Left lobe of liver (tissue), 2 donors: ENCODE data around the gene NXN. TPM values are rescaled to one million over a fixed set of nuclear protein-coding genes. Genes with fewer than 3 reads are reported as not detected.
A peak's percentile ranks its signal among the peaks of the same experiment; 100 is the strongest.
"Not testable (repeated sequence)": the region's sequence is repeated elsewhere in the genome, so short reads cannot be mapped to it uniquely, and the experiment has no call there.

Experiments
- ATAC-seq: fragments of 200-7000 bp; cut with Tn5 transposase; one replicate; pipeline ENCODE4 v1.9.1; 2020; ENCODE audit warnings: mild to moderate bottlenecking, moderate library complexity
- DNase-seq: peaks from one replicate; pipeline ENCODE4 v3.0.0-alpha.2; 2020; ENCODE audit warnings: low spot score
- total RNA-seq: library from RNA; stranded (reverse); gene quantifications from one replicate; pipeline ENCODE4 v1.2.1, GENCODE V29; 2021
- donor health status: DM: no; HTN: no; CAD: no; lungs with moderate emphysema.
- donor health status: DM: no; HTN: yes; CAD: no.

NXN gene
- total RNA-seq, 1 donor from 2014 or later: 8.1 TPM

GRCh38 chr17:787641-788221, 191.8 kb downstream of the NXN start:
- DNase-seq (no peak), ATAC-seq (no peak)

- DNase-seq, ATAC-seq: not testable (repeated sequence)
Observed at GRCh38 chr17:785901-786300, 193.7 kb downstream of the NXN start.

GRCh38 chr17:784143-784542, 195.4 kb downstream of the NXN start:
- ATAC-seq: no peak
- no peak for DNase-seq

DNA sequence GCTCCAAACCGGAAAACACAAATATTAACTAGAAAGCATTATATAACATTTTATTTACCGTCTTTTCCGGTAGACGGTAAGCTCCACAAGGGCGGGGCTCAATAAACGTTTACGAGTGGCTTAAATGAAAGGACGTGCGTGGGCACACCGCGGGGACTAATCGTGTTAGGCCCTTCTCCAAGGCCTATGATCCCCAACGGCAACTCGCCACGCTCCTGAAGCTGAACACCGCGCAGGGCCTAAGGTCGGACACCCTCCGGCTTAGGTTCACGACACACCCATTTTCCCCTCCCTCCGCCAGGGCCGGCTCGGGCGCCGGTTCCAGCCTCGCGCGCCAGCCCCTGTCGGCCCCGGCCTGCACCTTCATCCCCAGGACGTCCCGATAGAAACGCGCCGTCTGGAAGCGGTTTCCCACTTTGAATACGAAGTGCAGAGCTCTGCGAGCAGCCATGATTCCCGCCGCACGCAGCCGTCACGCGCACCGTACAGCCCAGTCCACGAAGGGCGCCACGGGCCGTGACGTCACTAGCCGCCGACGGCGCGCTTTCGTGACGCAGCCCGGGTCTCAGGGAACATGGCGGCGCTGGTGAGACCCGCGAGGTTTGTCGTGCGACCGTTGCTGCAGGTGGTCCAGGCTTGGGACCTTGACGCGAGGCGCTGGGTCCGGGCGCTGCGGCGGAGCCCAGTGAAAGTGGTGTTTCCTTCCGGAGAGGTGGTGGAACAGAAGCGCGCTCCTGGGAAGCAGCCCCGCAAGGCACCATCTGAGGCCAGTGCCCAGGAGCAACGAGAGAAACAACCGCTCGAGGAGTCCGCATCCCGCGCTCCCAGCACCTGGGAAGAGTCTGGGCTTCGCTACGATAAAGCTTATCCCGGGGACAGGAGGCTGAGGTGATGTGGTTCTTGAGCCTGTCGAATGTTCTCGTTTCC, 197.5 kb downstream of the NXN start, which contains the start of the genes GLOD4 and MRM3:
Gene GLOD4, minus strand, starts transcription at position 476 of the 927 bp plus-strand sequence. Its CDS starts 25 bp downstream, at position 451.
Gene MRM3, plus strand, starts transcription at position 549 of the 927 bp plus-strand sequence. Its CDS starts 26 bp downstream, at position 575.
- peak; percentile 93 for ATAC-seq
- peak; percentile 94 for DNase-seq

- no peak for DNase-seq
Observed at GRCh38 chr17:778096-778495, 201.5 kb downstream of the NXN start.

DNA sequence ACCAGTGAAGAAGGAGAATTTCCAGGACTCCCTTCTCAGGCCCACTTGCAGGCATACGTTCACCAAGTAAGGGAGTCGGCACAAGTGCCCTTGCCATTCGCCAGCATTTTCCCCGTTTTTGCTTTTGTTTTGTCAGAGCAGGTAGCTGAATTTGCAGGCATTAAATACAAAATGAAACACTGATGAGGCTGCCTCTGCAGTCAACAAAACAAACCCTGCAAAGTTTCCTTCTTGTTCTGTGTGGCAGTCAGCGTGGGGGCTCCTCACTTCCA, 205.3 kb downstream of the NXN start:
- no peak for DNase-seq
- ATAC-seq: no peak

More at GRCh38 chr17:778096-778495, 201.5 kb downstream of the NXN start:
- no peak for ATAC-seq

GRCh38 chr17:773467-774312, 205.9 kb downstream of the NXN start:
- ATAC-seq (no peak), DNase-seq (no peak)

- no peak for ATAC-seq
- DNase-seq: no peak
Observed at GRCh38 chr17:773016-773415, 206.6 kb downstream of the NXN start.

- DNase-seq (no peak), ATAC-seq (no peak)
Observed at GRCh38 chr17:767076-767475, 212.5 kb downstream of the NXN start.

- no peak for DNase-seq
- ATAC-seq: peak; percentile 17
Observed at GRCh38 chr17:760371-760770, 219.2 kb downstream of the NXN start.

DNA sequence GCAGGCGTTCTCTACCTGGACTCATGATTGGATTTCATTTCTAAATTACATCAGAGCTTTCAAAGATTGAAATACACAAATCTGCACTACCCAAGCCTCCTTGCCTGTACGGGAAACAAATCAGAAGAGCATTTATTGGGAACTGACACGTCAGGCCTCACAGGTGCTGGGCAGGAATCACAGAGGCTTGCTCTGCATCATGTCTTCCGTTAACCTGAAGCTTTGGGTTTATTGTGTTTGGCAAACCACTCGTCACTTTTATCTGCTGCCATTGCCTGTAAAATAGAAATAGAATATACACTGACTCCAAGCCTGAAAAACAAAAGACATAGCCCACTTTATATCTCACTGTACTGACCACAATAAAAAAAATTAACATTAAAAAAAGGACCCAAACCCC, 219.6 kb downstream of the NXN start:
- DNase-seq: no peak
- ATAC-seq: no peak

- ATAC-seq, DNase-seq: not testable (repeated sequence)
Observed at GRCh38 chr17:756010-756567, 223.5 kb downstream of the NXN start.

- not testable (repeated sequence) for DNase-seq, ATAC-seq
Observed at GRCh38 chr17:755319-755961, 224.1 kb downstream of the NXN start.

GRCh38 chr17:753418-753817, 226.2 kb downstream of the NXN start:
- no peak for DNase-seq
- no peak for ATAC-seq

DNA sequence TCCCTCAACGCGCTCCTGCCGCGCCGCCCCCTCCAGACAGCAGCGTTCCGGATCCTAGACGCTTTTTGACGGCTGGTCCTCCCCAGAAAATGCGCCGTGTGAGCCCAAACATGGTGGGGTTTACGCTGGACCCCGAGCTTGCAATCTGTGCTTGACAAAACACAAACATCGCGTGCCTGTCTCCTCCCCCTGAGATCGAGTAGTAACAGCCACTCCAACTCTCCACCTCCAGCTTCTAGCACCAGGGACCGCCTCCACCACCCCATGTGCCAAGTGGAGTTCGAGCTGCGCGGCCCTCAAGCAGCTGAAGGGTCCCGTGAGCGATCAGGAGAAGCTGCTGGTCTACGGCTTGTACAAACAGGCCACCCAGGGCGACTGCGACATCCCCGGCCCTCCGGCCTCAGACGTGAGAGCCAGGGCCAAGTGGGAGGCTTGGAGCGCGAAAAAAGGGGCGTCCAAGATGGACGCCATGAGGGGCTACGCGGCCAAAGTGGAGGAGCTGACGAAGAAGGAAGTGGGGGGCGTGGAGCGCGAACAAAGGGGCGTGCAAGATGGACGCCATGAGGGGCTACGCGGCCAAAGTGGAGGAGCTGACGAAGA, 226.9 kb downstream of the NXN start:
- DNase-seq: peak; percentile 79
- peak; percentile 85 for ATAC-seq

GRCh38 chr17:752002-752619, 227.5 kb downstream of the NXN start, which contains the start of gene GEMIN4:
GEMIN4 (minus strand) TSS chr17:752264; CDS start chr17:752142, 122 bp downstream.
- ATAC-seq (peak; percentile 94), DNase-seq (peak; percentile 94)

GRCh38 chr17:751269-752001, 228.1 kb downstream of the NXN start:
- DNase-seq (peak; percentile 49), ATAC-seq (peak; percentile 10)

- no peak for ATAC-seq
Observed at GRCh38 chr17:750431-751037, 229.0 kb downstream of the NXN start.

More at GRCh38 chr17:750431-751037, 229.0 kb downstream of the NXN start:
- no peak for DNase-seq
